HG03521 (cell line): ENCODE results near the gene TRIP4.
A peak's percentile ranks its signal among the peaks of the same experiment; 100 is the strongest.

Source experiments
- ATAC-seq: cut with Tn5 transposase; IDR thresholded peaks from one replicate; pipeline ENCODE4 v1.9.1; 2021; ENCODE audit warnings: mild to moderate bottlenecking, moderate library complexity; ENCODE audit not compliant: unreplicated experiment

The TRIP4 gene

GRCh38 chr15:64443747-64444621 lies 56.3 kb downstream of the TRIP4 start:
- ATAC-seq = peak; percentile 60

- no peak for ATAC-seq
Measured at GRCh38 chr15:64444836-64445235, 57.2 kb downstream of the TRIP4 start.

- ATAC-seq = no peak
Measured at GRCh38 chr15:64447536-64448315, 60.1 kb downstream of the TRIP4 start.

GRCh38 chr15:64452988-64453688 lies 65.5 kb downstream of the TRIP4 start:
- ATAC-seq = no peak

- no peak for ATAC-seq
Measured at GRCh38 chr15:64453689-64454037, 66.0 kb downstream of the TRIP4 start.

- ATAC-seq = no peak
Measured at GRCh38 chr15:64454282-64454681, 66.6 kb downstream of the TRIP4 start.

GRCh38 chr15:64455961-64456371 lies 68.3 kb downstream of the TRIP4 start:
- no peak for ATAC-seq

- no peak for ATAC-seq
Measured at GRCh38 chr15:64456634-64457108, 69.0 kb downstream of the TRIP4 start.

GRCh38 chr15:64459066-64459781 lies 71.6 kb downstream of the TRIP4 start:
- no peak for ATAC-seq

- peak; percentile 55 for ATAC-seq
Measured at GRCh38 chr15:64460206-64460723, 72.6 kb downstream of the TRIP4 start, which contains the start of gene ZNF609. ZNF609 (plus strand) TSS chr15:64460578; CDS start chr15:64499420, 38,842 bp downstream.

GRCh38 chr15:64460724-64461720 lies 73.4 kb downstream of the TRIP4 start:
- peak; percentile 19 for ATAC-seq

- ATAC-seq = no peak
Measured at GRCh38 chr15:64461721-64462162, 74.1 kb downstream of the TRIP4 start.

GRCh38 chr15:64462492-64462891 lies 74.9 kb downstream of the TRIP4 start:
- no peak for ATAC-seq

GRCh38 chr15:64464276-64465005 lies 76.8 kb downstream of the TRIP4 start:
- no peak for ATAC-seq

GRCh38 chr15:64466408-64467141 lies 78.9 kb downstream of the TRIP4 start:
- no peak for ATAC-seq

- ATAC-seq = no peak
Measured at GRCh38 chr15:64472161-64472560, 84.5 kb downstream of the TRIP4 start.

- ATAC-seq = no peak
Measured at GRCh38 chr15:64474846-64475245, 87.2 kb downstream of the TRIP4 start.

- no peak for ATAC-seq
Measured at GRCh38 chr15:64476550-64476949, 88.9 kb downstream of the TRIP4 start.
